ENCODE measurements around the gene PCK2. TPM values are rescaled to one million over a fixed set of nuclear protein-coding genes. Genes with fewer than 3 reads are reported as not detected.

The PCK2 gene
- total and polyA plus RNA-seq, 4 experiments from 2014 or later: 11.0 to 21.4 (median 16.9) TPM

DNA sequence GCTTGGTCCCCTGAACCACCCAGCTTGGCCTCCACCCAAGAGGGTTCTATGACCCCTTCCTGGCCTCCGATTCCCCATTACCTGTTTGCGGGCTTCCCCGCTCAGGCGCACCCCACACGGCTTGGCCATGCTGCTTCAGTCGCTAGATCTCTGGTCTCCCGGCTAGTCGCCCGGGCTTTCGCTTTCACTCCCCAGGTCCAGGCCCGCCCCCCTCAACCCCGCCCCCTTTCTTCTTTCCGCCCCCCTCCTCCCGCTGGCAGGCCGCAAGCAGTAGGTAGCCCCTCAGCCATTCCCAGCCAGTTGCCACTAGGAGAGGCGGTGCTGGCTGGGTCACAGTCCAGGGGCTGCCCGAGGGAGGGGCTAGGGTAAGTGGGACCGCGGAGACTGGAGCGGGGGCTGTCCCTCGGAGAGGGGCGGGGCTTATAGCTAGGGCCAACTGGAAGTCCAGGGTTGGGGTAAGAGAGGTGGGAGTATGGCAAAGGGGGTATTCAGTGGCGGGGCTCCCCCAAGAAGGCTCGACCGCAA lies 52.4 kb downstream of the PCK2 start, which contains the start of gene PSME2:
PSME2 (minus strand) TSS at position 158 of the 525 bp plus-strand sequence; CDS start at position 129, 29 bp downstream.
- Histone ChIP-seq H3K4me3 (ENCODE audit: low read length in 2 of 2) (peak within 1 kb of the TSS; percentile 85 to 99), H3K9me3 (ENCODE audit: control insufficient read depth in 1 of 2, low read length in 2 of 2) (no peaks in the 10 kb centered on the region), H3K27ac (ENCODE audit: low read depth, low read length) (peak within 1 kb of the TSS; percentile 92), H3K4me1 (ENCODE audit: insufficient read depth, low read length) (peaks cover 67% of the 10 kb centered on the region), H3K36me3 (ENCODE audit: insufficient read depth, low read length) (peaks cover 53% of the 10 kb centered on the region), H3K27me3 (ENCODE audit: insufficient read depth, low read length) (no peaks in the 10 kb centered on the region)
- intact Hi-C loops (cut with micrococcal nuclease): loop anchor here (2.0 to 10.0 kb wide), 4 partner anchors 52 to 678 kb away; partner anchors contain the start of genes CHMP4A, NGDN, PCK2 and TINF2
- H3K36me3 Mint-ChIP-seq: peaks cover 27 to 65% of the 10 kb centered on the region in 2 donors
- ChIA-PET POLR2A (ENCODE audit: partially characterized antibody) (interaction anchor here (0.6 to 9.5 kb wide), 32 partner anchors 9 to 1276 kb away, joined by 3 to 162 read pairs (median 5); partner anchors contain the start of genes ACIN1, C14orf119, CARMIL3 and CBLN3), CTCF (ENCODE audit: partially characterized antibody) (interaction anchor here (1.3 to 8.5 kb wide), 12 partner anchors 9 to 285 kb away, joined by 3 to 110 read pairs (median 6); partner anchors contain the start of genes CIDEB, DCAF11, IRF9 and MDP1)
- no peaks in the 10 kb centered on the region for H3K9me3 Mint-ChIP-seq
- H3K27me3 Mint-ChIP-seq: no peaks in the 10 kb centered on the region
- peak; percentile 81 to 92 (median 84) for DNase-seq
- H3K4me1 Mint-ChIP-seq: peaks cover 35 to 87% (median 56%) of the 10 kb centered on the region in 4 donors
- H3K27ac Mint-ChIP-seq: peak within 1 kb of the TSS; percentile 95 to 99 (median 98)
- peak within 1 kb of the TSS; percentile 97 to 100 (median 98) for H3K4me3 Mint-ChIP-seq

DNA sequence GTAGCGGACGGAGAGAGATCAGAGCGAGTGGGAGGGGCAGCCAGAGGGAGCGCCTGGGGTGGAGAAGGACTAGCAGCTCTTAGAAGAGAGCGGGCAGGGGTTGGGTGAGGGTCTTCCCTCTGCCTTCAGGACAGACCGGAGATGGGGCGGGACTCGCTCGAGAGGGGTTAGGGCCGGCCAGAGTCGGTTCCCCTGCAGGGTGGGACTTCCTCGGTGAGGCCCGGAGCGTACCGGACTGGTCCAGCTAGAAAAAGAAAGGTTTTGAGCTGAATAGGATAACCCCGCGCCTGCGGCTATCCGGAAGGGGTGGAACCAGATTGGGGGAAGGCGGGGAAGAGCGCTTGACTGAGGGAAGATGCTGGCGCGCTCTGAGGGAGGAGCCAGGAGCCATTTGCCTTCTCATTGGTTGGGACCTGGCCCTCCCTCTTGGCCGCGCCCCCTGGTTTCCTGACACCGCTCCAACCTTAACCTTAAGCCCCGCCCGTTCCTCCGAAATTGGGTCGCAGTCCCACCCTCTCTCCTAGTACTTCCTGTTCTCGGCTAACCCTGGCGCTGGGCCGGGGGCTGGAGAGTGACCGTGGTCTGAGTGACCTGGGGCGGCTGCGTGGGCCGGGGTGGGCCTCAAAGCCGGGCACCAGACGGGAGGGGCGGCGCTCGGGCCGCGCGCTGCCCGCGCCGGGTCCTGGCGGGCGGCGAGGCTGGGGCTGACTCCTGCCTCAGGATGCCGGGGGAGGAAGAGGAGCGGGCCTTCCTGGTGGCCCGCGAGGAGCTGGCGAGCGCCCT lies 53.1 kb downstream of the PCK2 start, which contains the start of gene RNF31:
RNF31 (plus strand) TSS at position 521 of the 783 bp plus-strand sequence; CDS start at position 722, 201 bp downstream.
- POLR2A ChIA-PET (ENCODE audit: partially characterized antibody): interaction anchor here (0.6 to 9.5 kb wide), 31 partner anchors 10 to 1276 kb away, joined by 3 to 162 read pairs (median 5); partner anchors contain the start of genes ACIN1, C14orf119, CARMIL3 and CBLN3
- Mint-ChIP-seq H3K27ac (peak within 1 kb of the TSS; percentile 95 to 99 (median 98)), H3K36me3 (peaks cover 31 to 64% of the 10 kb centered on the region in 2 donors), H3K9me3 (no peaks in the 10 kb centered on the region), H3K27me3 (no peaks in the 10 kb centered on the region), H3K4me1 (peaks cover 32 to 80% (median 54%) of the 10 kb centered on the region in 4 donors), H3K4me3 (peak within 1 kb of the TSS; percentile 97 to 100 (median 98))
- peak within 1 kb of the TSS; percentile 85 to 99 for H3K4me3 ChIP-seq (ENCODE audit: low read length in 2 of 2)
- peak within 1 kb of the TSS; percentile 92 for H3K27ac ChIP-seq (ENCODE audit: low read depth, low read length)
- no peaks in the 10 kb centered on the region for H3K9me3 ChIP-seq (ENCODE audit: control insufficient read depth in 1 of 2, low read length in 2 of 2)
- peaks cover 59% of the 10 kb centered on the region for H3K36me3 ChIP-seq (ENCODE audit: insufficient read depth, low read length)
- intact Hi-C loops (cut with micrococcal nuclease): loop anchor here (1.0 to 10.0 kb wide), 8 partner anchors 11 to 678 kb away; partner anchors contain the start of genes CHMP4A, DCAF11, IPO4 and IRF9
- peaks cover 63% of the 10 kb centered on the region for H3K4me1 ChIP-seq (ENCODE audit: insufficient read depth, low read length)
- CTCF ChIA-PET (ENCODE audit: partially characterized antibody): interaction anchor here (0.9 to 8.5 kb wide), 14 partner anchors 8 to 284 kb away, joined by 3 to 110 read pairs (median 4); partner anchors contain the start of genes CIDEB, DCAF11, IPO4 and IRF9
- DNase-seq: peak; percentile 95 to 99 (median 97)
- H3K27me3 ChIP-seq (ENCODE audit: insufficient read depth, low read length): no peaks in the 10 kb centered on the region

DNA sequence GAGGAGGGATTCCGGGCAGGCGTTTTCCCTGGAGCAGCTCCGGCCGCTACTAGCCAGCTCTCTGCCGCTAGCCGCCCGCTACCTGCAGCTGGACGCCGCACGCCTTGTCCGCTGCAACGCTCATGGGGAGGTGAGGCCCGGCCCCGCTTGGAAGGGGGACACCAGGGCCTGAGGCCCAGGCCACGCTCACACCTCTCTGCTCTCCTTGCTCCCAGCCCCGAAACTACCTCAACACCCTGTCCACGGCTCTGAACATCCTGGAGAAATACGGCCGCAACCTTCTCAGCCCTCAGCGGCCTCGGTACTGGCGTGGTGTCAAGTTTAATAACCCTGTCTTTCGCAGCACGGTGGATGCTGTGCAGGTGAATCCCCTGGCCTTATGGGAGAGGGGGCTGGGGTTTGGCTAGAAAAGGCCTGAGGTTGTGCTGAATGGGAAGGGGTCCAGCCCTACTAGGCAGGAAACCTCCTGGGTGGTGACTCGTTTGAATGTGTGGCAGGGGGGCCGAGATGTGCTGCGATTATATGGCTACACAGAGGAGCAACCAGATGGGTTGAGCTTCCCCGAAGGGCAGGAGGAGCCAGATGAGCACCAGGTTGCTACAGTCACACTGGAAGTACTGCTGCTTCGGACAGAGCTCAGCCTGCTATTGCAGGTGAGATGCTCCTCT lies 53.8 kb downstream of the PCK2 start:
- peaks cover 31 to 66% of the 10 kb centered on the region in 2 donors for H3K36me3 Mint-ChIP-seq
- Histone ChIP-seq H3K27ac (ENCODE audit: low read depth, low read length) (peak overlapping the region; percentile 92), H3K4me1 (ENCODE audit: insufficient read depth, low read length) (peaks cover 56% of the 10 kb centered on the region), H3K4me3 (ENCODE audit: low read length in 2 of 2) (peak overlapping the region; percentile 73 to 99), H3K27me3 (ENCODE audit: insufficient read depth, low read length) (no peaks in the 10 kb centered on the region), H3K9me3 (ENCODE audit: control insufficient read depth in 1 of 2, low read length in 2 of 2) (no peaks in the 10 kb centered on the region), H3K36me3 (ENCODE audit: insufficient read depth, low read length) (peaks cover 56% of the 10 kb centered on the region)
- no peak for DNase-seq
- ChIA-PET POLR2A (ENCODE audit: partially characterized antibody) (interaction anchor here (1.1 to 9.5 kb wide), 19 partner anchors 11 to 283 kb away, joined by 3 to 162 read pairs (median 12); partner anchors contain the start of genes CBLN3, CHMP4A, DCAF11 and IPO4), CTCF (ENCODE audit: partially characterized antibody) (interaction anchor here (0.9 to 8.5 kb wide), 6 partner anchors 12 to 186 kb away, joined by 3 to 110 read pairs (median 6); partner anchors contain the start of genes DCAF11, IPO4, IRF9 and NRL)
- H3K9me3 Mint-ChIP-seq: no peaks in the 10 kb centered on the region
- peak overlapping the region; percentile 91 to 99 (median 97) for H3K4me3 Mint-ChIP-seq
- peaks cover 29 to 77% (median 50%) of the 10 kb centered on the region in 4 donors for H3K4me1 Mint-ChIP-seq
- no peaks in the 10 kb centered on the region for H3K27me3 Mint-ChIP-seq
- H3K27ac Mint-ChIP-seq: peak overlapping the region; percentile 83 to 98 (median 90)
- intact Hi-C loops (cut with micrococcal nuclease): loop anchor here (1.0 to 10.0 kb wide), 8 partner anchors 12 to 679 kb away; partner anchors contain the start of genes CHMP4A, DCAF11, IPO4 and IRF9

GRCh38 chr14:24149302-24149969 lies 55.3 kb downstream of the PCK2 start:
- Histone ChIP-seq H3K27me3 (ENCODE audit: insufficient read depth, low read length) (no peaks in the 10 kb centered on the region), H3K36me3 (ENCODE audit: insufficient read depth, low read length) (peaks cover 43% of the 10 kb centered on the region), H3K4me3 (ENCODE audit: low read length in 2 of 2) (no peak overlapping the region), H3K4me1 (ENCODE audit: insufficient read depth, low read length) (peaks cover 46% of the 10 kb centered on the region), H3K27ac (ENCODE audit: low read depth, low read length) (peak overlapping the region; percentile 10), H3K9me3 (ENCODE audit: control insufficient read depth in 1 of 2, low read length in 2 of 2) (no peaks in the 10 kb centered on the region)
- Mint-ChIP-seq H3K27ac (peak overlapping the region in 2 of 7 donors; percentile 17 to 89), H3K4me3 (peak overlapping the region; percentile 31 to 98 (median 92)), H3K27me3 (no peaks in the 10 kb centered on the region), H3K9me3 (no peaks in the 10 kb centered on the region), H3K36me3 (peaks cover 27 to 58% of the 10 kb centered on the region in 2 donors), H3K4me1 (peaks cover 26 to 61% (median 42%) of the 10 kb centered on the region in 4 donors)
- intact Hi-C loops (cut with micrococcal nuclease): loop anchor here (10.0 kb wide), 1 partner anchor 55 kb away; the partner anchor contains the start of gene PCK2
- ChIA-PET POLR2A (ENCODE audit: partially characterized antibody) (interaction anchor here (0.8 to 9.5 kb wide), 9 partner anchors 8 to 47 kb away, joined by 3 to 162 read pairs (median 16); partner anchors contain the start of genes DCAF11, EMC9, IPO4 and IRF9), CTCF (ENCODE audit: partially characterized antibody) (interaction anchor here (0.7 to 8.5 kb wide), 5 partner anchors 8 to 45 kb away, joined by 3 to 110 read pairs (median 3); partner anchors contain the start of genes EMC9 and IRF9)
- no peak for DNase-seq

- peak overlapping the region in 1 of 7 donors; percentile 32 for H3K27ac Mint-ChIP-seq
- no peaks in the 10 kb centered on the region for H3K27me3 ChIP-seq (ENCODE audit: insufficient read depth, low read length)
- H3K9me3 Mint-ChIP-seq: no peaks in the 10 kb centered on the region
- peaks cover 33 to 61% of the 10 kb centered on the region in 2 donors for H3K36me3 Mint-ChIP-seq
- peaks cover 26 to 55% (median 38%) of the 10 kb centered on the region in 4 donors for H3K4me1 Mint-ChIP-seq
- no peak overlapping the region for H3K4me3 ChIP-seq (ENCODE audit: low read length in 2 of 2)
- ChIA-PET CTCF (ENCODE audit: partially characterized antibody) (interaction anchor here (0.7 to 8.5 kb wide), 5 partner anchors 9 to 44 kb away, joined by 3 to 110 read pairs (median 3); partner anchors contain the start of genes EMC9, IRF9 and PSME1), POLR2A (ENCODE audit: partially characterized antibody) (interaction anchor here (0.8 to 9.5 kb wide), 10 partner anchors 8 to 66 kb away, joined by 3 to 162 read pairs (median 5); partner anchors contain the start of genes DCAF11, EMC9, IPO4 and IRF9)
- H3K9me3 ChIP-seq (ENCODE audit: control insufficient read depth in 1 of 2, low read length in 2 of 2): no peaks in the 10 kb centered on the region
- H3K27me3 Mint-ChIP-seq: no peaks in the 10 kb centered on the region
- no peak overlapping the region for H3K27ac ChIP-seq (ENCODE audit: low read depth, low read length)
- peak overlapping the region in 3 of 8 donors; percentile 20 to 58 (median 54) for H3K4me3 Mint-ChIP-seq
- intact Hi-C loops (cut with micrococcal nuclease): no loop called here
- peaks cover 40% of the 10 kb centered on the region for H3K4me1 ChIP-seq (ENCODE audit: insufficient read depth, low read length)
- no peak for DNase-seq
- H3K36me3 ChIP-seq (ENCODE audit: insufficient read depth, low read length): peaks cover 43% of the 10 kb centered on the region
These were observed 56.0 kb downstream of the PCK2 start for GRCh38 chr14:24150061-24150460.

All from CD4-positive, alpha-beta memory T cell (primary cell).